Stimulated activated effector memory CD8-positive, alpha-beta T cell treated with anti-CD3 and anti-CD28 coated beads, Interleukin-12 subunit alpha, Interleukin-12 subunit beta, amount 100 ng/mL, for 72 hours (primary cell): ENCODE data around the gene PSMD12.
"Not testable (repeated sequence)": the region's sequence is repeated elsewhere in the genome, so short reads cannot be mapped to it uniquely, and the experiment has no call there.

Source experiments
- ATAC-seq: fragments of 150-1000 bp; cut with Tn5 transposase; 2 replicates; pipeline ENCODE4 v1.10.0; 2021
- DNase-seq, 2 donors: peaks; one replicate each; pipeline ENCODE4 v3.0.0; 2021 to 2022; ENCODE audit warnings: low spot score in 2 of 2
- H3K27ac Mint-ChIP-seq: one replicate; pipeline ENCODE4 v1.8.0; 2022; ENCODE audit warnings: mild to moderate bottlenecking, mixed read lengths
- H3K36me3 Mint-ChIP-seq: one replicate; pipeline ENCODE4 v1.8.0; 2022; ENCODE audit warnings: mild to moderate bottlenecking, mixed read lengths
- H3K4me1 Mint-ChIP-seq: one replicate; pipeline ENCODE4 v1.8.0; 2022; ENCODE audit warnings: mixed read lengths
- H3K4me3 Mint-ChIP-seq: one replicate; pipeline ENCODE4 v1.8.0; 2022; ENCODE audit warnings: mild to moderate bottlenecking, mixed read lengths
- H3K9me3 Mint-ChIP-seq: one replicate; pipeline ENCODE4 v1.8.0; 2022; ENCODE audit warnings: mixed read lengths

Gene PSMD12

DNA sequence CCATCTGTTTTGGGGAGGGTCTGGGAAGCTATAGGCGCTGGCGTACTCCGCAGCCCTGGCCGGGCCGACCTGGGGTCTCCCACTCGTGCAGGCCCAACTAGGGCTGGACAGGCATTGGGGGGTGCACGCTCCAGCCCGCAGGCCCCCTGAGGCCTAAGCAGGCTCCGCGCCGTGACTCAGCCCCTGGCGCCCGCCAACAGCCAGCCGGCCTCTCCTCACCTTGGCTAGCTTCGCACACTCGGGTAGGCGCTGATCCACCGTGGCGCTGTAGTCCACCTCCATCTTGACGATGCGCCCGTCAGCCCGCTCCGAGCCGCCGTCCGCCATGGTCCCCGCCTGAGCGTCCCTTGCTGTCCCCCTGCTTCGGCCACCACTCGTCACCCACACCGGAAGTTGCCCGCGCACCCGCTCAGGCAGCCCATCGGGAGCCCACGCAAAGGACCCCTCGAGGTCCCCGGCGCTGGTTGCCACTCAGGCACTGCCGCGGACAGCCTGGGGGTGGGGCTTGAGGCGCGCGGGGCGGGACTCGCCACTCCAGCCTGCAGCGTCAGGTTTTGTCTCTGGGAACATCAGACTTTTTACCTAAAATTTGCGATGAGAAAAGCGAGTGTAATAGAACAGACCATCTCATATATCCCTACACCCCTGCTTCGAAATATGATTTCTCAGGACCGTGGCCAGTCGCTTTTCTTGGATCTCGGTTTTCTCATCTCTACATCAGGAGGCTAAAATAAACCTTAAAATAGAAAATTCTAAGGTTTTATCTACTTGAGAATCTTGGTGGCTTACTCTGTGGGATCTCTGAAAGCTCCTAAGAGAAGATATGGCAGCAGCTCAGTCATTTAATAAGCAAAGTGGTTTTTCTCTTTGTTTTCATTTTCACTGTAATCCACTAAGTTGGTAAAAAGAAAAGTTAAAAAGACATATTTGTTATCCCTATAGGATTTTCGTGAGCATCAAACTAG, at the start of gene PSMD12:
TSS of gene PSMD12 (minus strand) at position 385 of the 965 bp plus-strand sequence. CDS start at position 327, 58 bp downstream.
- Mint-ChIP-seq H3K9me3 (no peaks in the 10 kb centered on the region), H3K36me3 (peaks cover 55% of the 10 kb centered on the region), H3K4me3 (peak within 1 kb of the TSS; percentile 80), H3K27ac (peak within 1 kb of the TSS; percentile 94), H3K4me1 (peaks cover 46% of the 10 kb centered on the region)
- ATAC-seq (peak; percentile 92), DNase-seq (peak; percentile 96 to 99)

DNA sequence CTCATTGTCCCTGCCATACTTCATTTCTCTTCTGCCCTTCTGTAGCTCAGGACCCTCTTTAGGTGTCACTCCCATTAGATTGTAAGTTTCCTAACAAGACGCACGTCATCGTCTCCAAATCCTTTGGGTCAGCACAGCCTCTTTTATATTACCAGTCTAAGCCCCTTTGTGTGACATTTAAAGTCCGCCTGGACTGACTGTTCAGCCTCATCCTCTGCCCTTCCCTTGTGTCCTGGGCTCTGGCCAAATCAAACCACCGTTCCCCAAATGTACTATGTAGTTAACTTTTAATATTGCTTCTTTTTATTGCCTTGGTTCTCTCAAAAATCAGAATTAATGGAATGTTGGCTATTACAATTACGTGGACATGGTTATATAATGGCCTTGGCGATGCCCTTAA, 48.9 kb upstream of the PSMD12 start:
- Mint-ChIP-seq H3K4me3 (no peak overlapping the region), H3K27ac (peak overlapping the region; percentile 55)

DNA sequence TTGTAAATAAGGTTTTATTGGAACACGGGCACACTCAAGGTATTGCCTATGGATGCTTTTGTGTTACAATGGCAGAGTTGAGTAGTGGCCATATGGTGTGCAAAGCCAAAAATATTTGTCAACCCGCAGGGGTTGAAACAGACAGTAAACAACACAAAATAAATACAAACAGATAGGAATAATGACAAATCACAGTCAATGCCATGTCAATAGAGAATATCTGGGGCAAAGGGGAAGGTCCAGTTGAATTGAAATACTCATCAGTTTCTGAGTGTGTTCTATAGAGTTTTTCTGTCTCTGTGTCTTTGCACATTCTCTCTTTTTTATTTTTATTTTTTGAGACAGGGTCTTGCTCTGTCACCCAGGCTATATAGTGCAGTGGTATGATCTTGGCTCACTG, 48.2 kb upstream of the PSMD12 start:
- Mint-ChIP-seq H3K4me1 (peaks cover 57% of the 10 kb centered on the region), H3K4me3 (no peak overlapping the region), H3K36me3 (no peaks in the 10 kb centered on the region), H3K9me3 (no peaks in the 10 kb centered on the region), H3K27ac (no peak overlapping the region)
- ATAC-seq (no peak), DNase-seq (no peak)

More for the DNA sequence above, 48.9 kb upstream of the PSMD12 start:
- H3K4me1 Mint-ChIP-seq = peaks cover 64% of the 10 kb centered on the region
- no peaks in the 10 kb centered on the region for H3K36me3 Mint-ChIP-seq
- ATAC-seq (no peak), DNase-seq (no peak)
- H3K9me3 Mint-ChIP-seq = no peaks in the 10 kb centered on the region

DNA sequence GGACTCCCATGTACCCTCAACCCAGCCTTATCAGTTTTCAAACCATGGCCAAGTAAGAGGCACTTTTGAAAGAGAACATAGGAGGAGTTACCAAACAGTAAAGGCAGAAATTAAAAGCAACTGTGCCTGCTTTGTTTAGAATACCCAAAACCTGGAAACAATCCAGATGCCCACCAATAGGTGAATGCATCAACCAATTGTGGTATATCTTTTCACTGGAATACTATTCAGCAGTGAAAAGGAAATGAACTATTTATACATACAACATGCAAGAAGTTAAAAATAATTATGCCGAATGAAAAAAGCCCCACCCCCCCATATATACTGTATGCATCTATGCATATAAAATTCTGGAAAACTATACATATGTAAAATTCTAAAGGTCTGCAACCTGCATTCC, 47.8 kb upstream of the PSMD12 start:
- no peak overlapping the region for H3K4me3 Mint-ChIP-seq
- no peaks in the 10 kb centered on the region for H3K36me3 Mint-ChIP-seq
- no peaks in the 10 kb centered on the region for H3K9me3 Mint-ChIP-seq
- ATAC-seq = no peak
- peaks cover 52% of the 10 kb centered on the region for H3K4me1 Mint-ChIP-seq
- DNase-seq = no peak
- H3K27ac Mint-ChIP-seq = no peak overlapping the region

DNA sequence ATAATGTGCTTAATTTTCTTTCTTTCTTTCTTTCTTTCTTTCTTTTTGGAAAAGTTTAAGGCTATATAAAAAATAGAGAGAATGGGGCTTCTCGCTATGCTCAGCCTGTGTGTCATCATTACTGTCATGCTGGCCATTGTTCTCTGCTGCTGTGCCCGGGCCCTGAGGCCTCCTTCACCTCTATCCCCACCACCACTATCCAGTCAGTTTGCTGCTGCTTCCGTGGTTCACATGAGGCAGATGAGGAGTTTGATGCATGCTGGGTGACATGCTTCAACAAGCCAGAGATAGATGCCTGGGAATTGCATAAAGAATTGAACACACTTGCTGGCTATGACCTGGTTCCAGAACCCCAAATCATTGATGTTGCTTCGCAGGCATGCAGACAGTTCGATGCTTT, 47.0 kb upstream of the PSMD12 start:
- DNase-seq = no peak
- ATAC-seq = no peak
- peaks cover 51% of the 10 kb centered on the region for H3K4me1 Mint-ChIP-seq
- peak overlapping the region; percentile 77 for H3K27ac Mint-ChIP-seq
- no peaks in the 10 kb centered on the region for H3K36me3 Mint-ChIP-seq
- H3K9me3 Mint-ChIP-seq = no peaks in the 10 kb centered on the region
- no peak overlapping the region for H3K4me3 Mint-ChIP-seq

DNA sequence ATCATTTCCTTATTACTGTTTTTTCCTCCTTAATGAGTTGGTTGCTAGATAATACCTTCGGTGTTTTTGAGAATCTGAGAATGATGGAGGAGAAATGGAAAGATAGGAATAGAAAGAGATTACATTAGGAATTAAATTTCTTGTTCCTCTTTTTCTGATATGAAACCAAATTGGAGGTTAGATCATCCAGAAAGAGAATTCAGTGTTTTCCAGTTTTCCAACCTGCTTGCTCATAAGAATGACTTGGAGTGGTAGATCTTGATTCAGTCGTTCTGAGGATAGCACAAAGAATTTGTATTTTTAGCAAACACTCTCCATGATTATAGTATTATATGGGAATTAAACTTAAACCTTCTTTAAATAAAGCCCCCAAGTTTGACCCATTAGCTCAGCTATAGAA, 46.6 kb upstream of the PSMD12 start:
- peak overlapping the region; percentile 77 for H3K27ac Mint-ChIP-seq
- H3K4me1 Mint-ChIP-seq = peaks cover 48% of the 10 kb centered on the region
- no peaks in the 10 kb centered on the region for H3K36me3 Mint-ChIP-seq
- DNase-seq (no peak), ATAC-seq (no peak)
- no peaks in the 10 kb centered on the region for H3K9me3 Mint-ChIP-seq
- H3K4me3 Mint-ChIP-seq = no peak overlapping the region

DNA sequence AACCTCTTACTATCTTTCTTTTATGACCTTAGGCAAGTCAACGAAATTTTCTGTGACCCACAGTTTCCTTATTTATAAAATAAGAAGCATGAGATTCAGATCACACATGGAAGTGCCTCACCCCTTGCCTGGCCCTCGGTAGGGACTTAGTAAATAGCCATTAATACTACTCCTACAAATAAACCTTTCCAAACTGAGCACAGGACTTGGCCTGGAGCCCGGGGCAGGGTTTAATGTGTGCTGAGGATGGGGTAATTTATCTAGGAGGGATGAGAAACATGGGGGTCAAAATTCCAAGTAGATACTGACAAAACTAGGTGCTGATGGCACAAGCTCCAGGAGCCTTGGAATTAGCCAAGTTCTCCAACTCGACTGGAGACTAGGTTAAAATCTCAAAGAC, 45.7 kb upstream of the PSMD12 start:
- Mint-ChIP-seq H3K4me1 (peaks cover 44% of the 10 kb centered on the region), H3K27ac (peak overlapping the region; percentile 26), H3K36me3 (no peaks in the 10 kb centered on the region), H3K9me3 (no peaks in the 10 kb centered on the region), H3K4me3 (no peak overlapping the region)
- DNase-seq (no peak), ATAC-seq (no peak)

DNA sequence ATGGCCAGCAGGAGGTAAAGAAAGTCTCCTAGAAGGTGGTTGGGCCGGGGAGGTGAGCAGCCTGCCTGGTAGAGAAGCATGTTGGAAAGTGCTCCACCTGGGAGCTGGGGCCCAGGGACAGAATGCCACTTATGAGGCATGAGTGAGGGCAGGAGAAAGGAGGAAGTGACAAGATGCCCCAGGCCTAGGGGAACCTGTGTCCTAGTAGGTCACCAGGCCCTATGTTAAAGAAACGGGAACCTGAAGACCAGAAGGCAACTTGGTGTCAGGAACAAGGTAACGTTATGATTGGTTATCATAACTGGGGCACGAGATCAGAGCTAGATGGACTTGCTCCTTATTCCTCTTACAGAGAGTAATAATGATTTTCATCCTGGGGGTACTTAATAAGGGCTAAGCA, 45.0 kb upstream of the PSMD12 start:
- H3K9me3 Mint-ChIP-seq = no peaks in the 10 kb centered on the region
- no peak for ATAC-seq
- DNase-seq = no peak
- peaks cover 49% of the 10 kb centered on the region for H3K4me1 Mint-ChIP-seq
- H3K36me3 Mint-ChIP-seq = no peaks in the 10 kb centered on the region
- H3K4me3 Mint-ChIP-seq = no peak overlapping the region
- H3K27ac Mint-ChIP-seq = peak overlapping the region; percentile 26

DNA sequence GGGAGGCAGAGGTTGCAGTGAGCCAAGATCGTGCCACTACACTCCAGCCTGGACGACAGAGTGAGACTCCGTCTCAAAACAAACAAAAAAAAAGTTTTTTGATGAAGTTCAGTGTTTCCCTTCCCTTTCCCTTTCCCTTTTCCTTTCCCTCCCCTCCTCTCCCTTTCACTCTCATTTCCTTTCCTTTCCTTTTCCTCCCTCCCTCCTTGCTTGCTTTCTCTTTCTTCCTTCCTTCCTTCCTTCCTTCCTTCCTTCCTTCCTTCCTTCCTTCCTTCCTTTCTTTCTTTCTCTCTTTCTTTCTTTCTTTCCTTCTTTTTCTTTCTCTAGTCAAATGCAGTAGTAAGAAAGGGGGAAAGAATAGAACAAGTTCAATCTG, 42.1 kb upstream of the PSMD12 start:
- peak overlapping the region; percentile 24 for H3K27ac Mint-ChIP-seq
- not testable (repeated sequence) for H3K36me3 Mint-ChIP-seq, ATAC-seq, H3K9me3 Mint-ChIP-seq, DNase-seq
- H3K4me1 Mint-ChIP-seq = peaks cover 47% of the 10 kb centered on the region
- peak overlapping the region; percentile 8 for H3K4me3 Mint-ChIP-seq

DNA sequence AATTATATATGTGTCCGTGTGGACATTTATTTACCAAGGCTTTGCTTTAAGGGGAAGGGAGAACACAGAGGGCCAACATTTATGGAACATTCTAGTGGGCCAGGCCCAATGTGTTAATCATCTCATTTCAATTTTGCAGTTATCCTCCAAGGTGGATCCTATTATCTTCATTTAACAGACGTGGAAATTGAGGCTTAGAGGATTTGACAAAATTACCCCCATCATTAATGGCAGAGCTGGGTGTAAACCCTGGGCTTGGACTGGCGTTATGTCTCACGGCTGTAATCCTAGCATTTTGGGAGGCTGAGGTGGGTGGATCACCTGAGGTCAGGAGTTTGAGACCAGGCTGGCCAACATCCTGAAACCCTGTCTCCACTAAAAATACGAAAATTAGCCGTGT, 37.1 kb upstream of the PSMD12 start:
- peak overlapping the region; percentile 78 for H3K27ac Mint-ChIP-seq
- H3K4me3 Mint-ChIP-seq = no peak overlapping the region
- no peaks in the 10 kb centered on the region for H3K9me3 Mint-ChIP-seq
- H3K4me1 Mint-ChIP-seq = peaks cover 57% of the 10 kb centered on the region
- peaks cover 10% of the 10 kb centered on the region for H3K36me3 Mint-ChIP-seq
- no peak for ATAC-seq
- no peak for DNase-seq

DNA sequence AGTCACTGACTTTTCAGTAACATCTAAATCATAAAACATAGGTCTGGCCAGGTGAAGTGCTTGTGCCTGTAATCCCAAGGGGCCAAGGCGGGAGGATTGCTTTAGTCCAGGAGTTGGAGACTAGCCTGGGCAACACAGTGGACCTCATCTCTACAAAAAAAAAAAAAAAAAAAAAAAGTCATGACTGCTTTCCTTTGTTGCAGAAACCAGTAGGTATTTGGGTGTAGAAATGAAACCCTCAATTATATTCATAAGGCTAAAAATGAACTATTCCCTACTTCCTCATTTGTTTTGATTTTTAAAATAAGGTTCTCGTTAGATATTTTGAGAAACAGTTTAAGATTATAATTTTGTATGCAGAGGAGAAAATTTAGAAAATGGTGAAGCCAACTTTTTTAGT, 36.7 kb upstream of the PSMD12 start:
- peak overlapping the region; percentile 62 for H3K4me3 Mint-ChIP-seq
- H3K36me3 Mint-ChIP-seq = peaks cover 14% of the 10 kb centered on the region
- DNase-seq = no peak
- ATAC-seq = no peak
- H3K9me3 Mint-ChIP-seq = no peaks in the 10 kb centered on the region
- peak overlapping the region; percentile 78 for H3K27ac Mint-ChIP-seq
- peaks cover 59% of the 10 kb centered on the region for H3K4me1 Mint-ChIP-seq

DNA sequence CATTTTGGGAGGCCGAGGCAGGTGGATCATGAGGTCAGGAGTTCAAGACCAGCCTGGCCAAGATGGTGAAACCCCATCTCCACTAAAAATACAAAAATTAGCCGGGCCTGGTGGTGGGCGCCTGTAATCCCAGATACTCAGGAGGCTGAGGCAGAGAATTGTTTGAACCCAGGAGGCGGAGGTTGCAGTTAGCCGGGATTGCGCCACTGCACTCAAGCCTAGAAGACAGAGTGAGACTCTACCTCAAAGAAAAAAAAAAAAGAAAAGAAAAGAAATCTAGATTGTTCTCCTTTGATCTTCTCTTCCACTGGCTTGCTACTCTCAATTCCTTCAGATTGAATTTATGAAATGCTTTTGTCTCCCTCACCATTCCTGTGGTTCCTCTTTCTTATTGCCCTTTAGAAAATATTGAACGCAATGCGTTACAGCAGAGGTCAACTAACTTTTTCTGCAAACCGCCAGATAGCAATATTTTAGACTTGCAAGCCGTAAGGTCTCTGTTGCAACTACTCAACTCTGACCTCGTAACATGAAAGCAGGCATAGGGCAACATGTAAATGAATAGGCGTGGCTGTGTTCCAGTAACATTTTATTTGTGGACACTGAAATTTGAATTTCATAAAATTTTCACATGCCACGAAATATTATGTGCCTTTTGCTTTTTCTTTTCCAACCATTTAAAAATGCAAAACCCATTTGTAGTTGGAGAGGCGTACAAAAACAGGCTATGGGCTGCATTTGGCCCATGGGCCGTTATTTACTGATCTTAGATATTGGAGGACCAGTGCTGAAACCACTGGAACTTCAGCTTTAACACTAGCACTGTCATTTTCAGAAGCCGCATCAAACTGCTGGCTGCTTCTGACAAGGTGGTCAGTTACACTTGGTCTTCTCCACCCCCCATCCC, 35.5 kb upstream of the PSMD12 start:
- Mint-ChIP-seq H3K36me3 (peaks cover 16% of the 10 kb centered on the region), H3K4me1 (peaks cover 56% of the 10 kb centered on the region), H3K9me3 (no peaks in the 10 kb centered on the region), H3K27ac (peak overlapping the region; percentile 78), H3K4me3 (peak overlapping the region; percentile 62)
- DNase-seq (no peak), ATAC-seq (no peak)

DNA sequence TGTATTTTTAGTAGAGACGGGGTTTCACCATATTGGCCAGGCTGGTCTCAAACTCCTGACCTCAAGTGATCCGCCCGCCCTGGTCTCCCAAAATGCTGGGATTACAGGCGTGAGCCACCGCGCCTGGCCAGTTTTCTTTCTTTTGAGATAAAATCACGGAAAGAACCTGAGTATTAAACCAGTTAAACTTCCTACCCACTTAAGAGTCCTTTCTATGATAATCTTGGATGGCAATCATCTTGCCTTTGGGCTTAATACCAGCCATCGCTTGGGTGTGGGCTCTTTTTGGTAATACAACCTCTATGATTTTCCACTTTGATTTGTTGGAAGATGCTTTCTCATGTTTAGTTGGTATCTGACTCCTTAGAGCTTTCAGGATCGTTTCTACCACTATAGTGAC, 34.7 kb upstream of the PSMD12 start:
- Mint-ChIP-seq H3K4me3 (peak overlapping the region; percentile 62), H3K4me1 (peaks cover 50% of the 10 kb centered on the region), H3K9me3 (no peaks in the 10 kb centered on the region), H3K27ac (peak overlapping the region; percentile 78), H3K36me3 (peaks cover 13% of the 10 kb centered on the region)
- no peak for DNase-seq
- ATAC-seq = no peak

DNA sequence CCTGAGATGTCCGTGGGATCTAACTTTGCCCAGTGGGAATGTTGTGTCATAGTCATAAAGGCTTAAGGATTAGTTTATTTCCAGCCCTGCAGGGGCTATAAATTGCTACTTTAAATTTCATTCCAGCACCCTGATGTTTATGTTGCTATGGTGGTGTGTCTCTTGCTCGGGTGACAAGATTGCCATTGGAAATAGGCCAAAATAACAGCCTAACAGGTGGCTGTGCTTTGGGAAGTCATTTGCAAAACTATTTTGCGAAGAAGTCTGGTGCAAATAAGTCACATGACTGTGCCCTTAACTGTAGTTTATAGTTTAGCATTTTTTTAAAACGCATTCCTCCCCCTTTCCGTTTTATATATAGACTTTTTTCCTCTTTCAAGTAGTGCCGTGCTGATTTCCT, 33.8 kb upstream of the PSMD12 start:
- H3K4me1 Mint-ChIP-seq = peaks cover 45% of the 10 kb centered on the region
- no peak for DNase-seq
- H3K27ac Mint-ChIP-seq = peak overlapping the region; percentile 78

DNA sequence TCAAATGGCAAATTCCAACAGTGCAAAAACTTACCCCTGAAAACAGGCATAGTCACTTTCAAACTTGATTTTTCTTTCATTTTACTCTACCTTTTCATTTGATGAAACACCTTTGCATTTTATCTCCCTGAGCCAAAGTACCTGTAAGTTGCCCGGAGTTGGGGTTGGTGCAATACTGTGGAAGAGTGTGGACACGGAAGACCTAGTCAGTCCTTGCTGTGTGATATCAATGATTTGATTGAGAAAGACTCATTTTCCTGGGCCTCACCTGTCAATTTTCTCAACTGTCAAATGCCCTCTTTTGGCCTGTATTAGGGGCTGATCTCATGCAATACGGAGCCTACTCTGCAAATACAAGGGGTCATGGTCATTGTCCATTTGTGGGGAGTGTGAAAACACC, 33.3 kb upstream of the PSMD12 start:
- Mint-ChIP-seq H3K9me3 (no peaks in the 10 kb centered on the region), H3K4me3 (peak overlapping the region; percentile 62), H3K36me3 (peaks cover 13% of the 10 kb centered on the region), H3K4me1 (peaks cover 45% of the 10 kb centered on the region), H3K27ac (peak overlapping the region; percentile 78)
- DNase-seq = no peak
- ATAC-seq = no peak

More for the DNA sequence above, 33.8 kb upstream of the PSMD12 start:
- no peaks in the 10 kb centered on the region for H3K9me3 Mint-ChIP-seq
- ATAC-seq = no peak
- peaks cover 9% of the 10 kb centered on the region for H3K36me3 Mint-ChIP-seq
- peak overlapping the region; percentile 62 for H3K4me3 Mint-ChIP-seq
